Measurements from ENCODE around the gene RFWD3. TPM values are rescaled to one million over a fixed set of nuclear protein-coding genes. Genes with fewer than 3 reads are reported as not detected.

The RFWD3 gene
- total RNA-seq: 29.1 and 49.3 TPM in 2 replicates

GRCh38 chr16:74666425-74667254 is at the start of gene RFWD3:
RFWD3 (minus strand) TSS chr16:74666877; CDS start chr16:74661449, 5,428 bp downstream.
- peak; percentile 87 for DNase-seq (ENCODE audit: low read depth)
- TF ChIP-seq CTCF (conservative IDR thresholded peaks at IDR 0.05; ENCODE audit: low read depth, low read length): no peak
- peak within 1 kb of the TSS; percentile 97 for H3K4me3 ChIP-seq (ENCODE audit: low read depth, low read length)

GRCh38 chr16:74716355-74716754 is 49.7 kb upstream of the RFWD3 start:
- no peak for TF ChIP-seq CTCF (conservative IDR thresholded peaks at IDR 0.05; ENCODE audit: low read depth, low read length)
- H3K4me3 ChIP-seq (ENCODE audit: low read depth, low read length): no peak overlapping the region
- no peak for DNase-seq (ENCODE audit: low read depth)

- H3K4me3 ChIP-seq (ENCODE audit: low read depth, low read length): no peak overlapping the region
- no peak for TF ChIP-seq CTCF (conservative IDR thresholded peaks at IDR 0.05; ENCODE audit: low read depth, low read length)
- no peak for DNase-seq (ENCODE audit: low read depth)
These were observed 47.2 kb upstream of the RFWD3 start for GRCh38 chr16:74713876-74714275.

GRCh38 chr16:74713325-74713724 is 46.6 kb upstream of the RFWD3 start:
- no peak for TF ChIP-seq CTCF (conservative IDR thresholded peaks at IDR 0.05; ENCODE audit: low read depth, low read length)
- no peak for DNase-seq (ENCODE audit: low read depth)
- H3K4me3 ChIP-seq (ENCODE audit: low read depth, low read length): no peak overlapping the region

- DNase-seq (ENCODE audit: low read depth): no peak
- H3K4me3 ChIP-seq (ENCODE audit: low read depth, low read length): no peak overlapping the region
- TF ChIP-seq CTCF (conservative IDR thresholded peaks at IDR 0.05; ENCODE audit: low read depth, low read length): no peak
These were observed 45.3 kb upstream of the RFWD3 start for GRCh38 chr16:74711938-74712337.

GRCh38 chr16:74710401-74710800 is 43.7 kb upstream of the RFWD3 start:
- TF ChIP-seq CTCF (conservative IDR thresholded peaks at IDR 0.05; ENCODE audit: low read depth, low read length): no peak

GRCh38 chr16:74709441-74709877 is 42.8 kb upstream of the RFWD3 start:
- DNase-seq (ENCODE audit: low read depth): no peak
- no peak overlapping the region for H3K4me3 ChIP-seq (ENCODE audit: low read depth, low read length)
- peak; percentile 98 for TF ChIP-seq CTCF (conservative IDR thresholded peaks at IDR 0.05; ENCODE audit: low read depth, low read length)

More at GRCh38 chr16:74710401-74710800, 43.7 kb upstream of the RFWD3 start:
- no peak for DNase-seq (ENCODE audit: low read depth)
- no peak overlapping the region for H3K4me3 ChIP-seq (ENCODE audit: low read depth, low read length)
